Mononuclear cell (primary cell): ENCODE data around the gene BRF1. TPM values are rescaled to one million over a fixed set of nuclear protein-coding genes. Genes with fewer than 3 reads are reported as not detected.

Experiments used
- H3K27me3 ChIP-seq: 2 replicates; pipeline ENCODE4 v1.6.0; 2011; ENCODE audit warnings: low read length, control low read depth; ENCODE audit not compliant: insufficient read depth
- H3K4me1 ChIP-seq: 2 replicates; pipeline ENCODE4 v1.5.1; 2011; ENCODE audit warnings: mild to moderate bottlenecking, low read length, control low read depth; ENCODE audit not compliant: insufficient read depth
- H3K4me3 ChIP-seq: 2 replicates; pipeline ENCODE4 v1.5.1; 2011; ENCODE audit warnings: mild to moderate bottlenecking, low read length, moderate library complexity
- H3K9me3 ChIP-seq: 2 replicates; pipeline ENCODE4 v1.5.1; 2011; ENCODE audit warnings: low read depth, mild to moderate bottlenecking, control low read depth, low read length
- total RNA-seq: library from RNA; depleted of rRNA; stranded (reverse); fragments of >200 nt; gene quantifications from one replicate; pipeline ENCODE4 v1.2.3, GENCODE V29; 2012

The BRF1 gene
- total RNA-seq, 1 donor: 39.7 TPM

DNA sequence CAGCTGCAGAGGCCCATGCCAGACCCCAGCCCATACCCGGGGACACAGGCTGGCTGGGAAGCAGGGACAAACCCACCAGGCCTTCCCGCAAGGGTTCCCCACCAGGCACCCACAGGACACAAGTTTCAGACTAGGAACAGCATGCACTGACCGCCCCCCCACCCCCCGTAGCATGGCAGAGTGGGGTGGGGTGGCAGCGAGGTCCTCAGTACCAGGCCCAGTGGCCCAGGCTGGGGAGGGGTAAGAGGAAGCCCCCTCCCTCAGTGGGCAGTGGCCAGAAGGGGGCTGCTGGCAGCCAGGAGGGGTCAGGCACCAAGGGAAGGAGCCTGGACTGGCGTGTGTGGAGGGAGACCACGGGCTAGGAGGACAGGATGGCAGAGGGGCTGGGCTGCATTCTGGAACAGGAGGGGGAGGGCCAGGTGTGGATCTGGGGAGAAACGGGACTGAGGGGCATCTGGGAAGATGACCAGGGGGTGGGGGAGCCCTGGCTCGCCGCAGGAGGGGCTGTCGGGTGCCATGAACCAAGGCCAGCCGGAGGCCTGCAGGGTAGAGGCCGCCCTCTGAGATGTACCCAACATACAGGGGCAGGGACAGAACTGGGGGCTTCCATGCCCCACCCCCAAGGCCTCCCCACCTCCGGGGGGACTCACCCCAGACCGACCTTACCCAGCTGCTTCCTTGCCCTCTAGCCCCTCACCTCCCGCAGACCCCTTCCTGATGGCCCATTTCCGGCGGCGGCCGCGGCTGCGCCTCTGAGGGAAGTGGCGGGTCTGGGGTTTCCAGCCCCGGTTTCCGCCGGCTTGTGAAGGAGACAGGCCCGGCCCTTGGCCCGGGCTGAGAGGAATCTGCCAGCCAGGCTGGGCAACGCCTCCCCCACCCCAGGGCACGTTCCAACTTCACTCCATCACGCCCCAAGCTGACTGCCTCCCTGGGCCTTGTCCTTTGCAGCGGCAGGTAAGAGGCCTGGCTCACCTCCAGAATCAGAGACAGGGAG lies 126.6 kb downstream of the BRF1 start:
- Histone ChIP-seq H3K9me3 (no peaks in the 10 kb centered on the region), H3K4me1 (peaks cover 22% of the 10 kb centered on the region)

DNA sequence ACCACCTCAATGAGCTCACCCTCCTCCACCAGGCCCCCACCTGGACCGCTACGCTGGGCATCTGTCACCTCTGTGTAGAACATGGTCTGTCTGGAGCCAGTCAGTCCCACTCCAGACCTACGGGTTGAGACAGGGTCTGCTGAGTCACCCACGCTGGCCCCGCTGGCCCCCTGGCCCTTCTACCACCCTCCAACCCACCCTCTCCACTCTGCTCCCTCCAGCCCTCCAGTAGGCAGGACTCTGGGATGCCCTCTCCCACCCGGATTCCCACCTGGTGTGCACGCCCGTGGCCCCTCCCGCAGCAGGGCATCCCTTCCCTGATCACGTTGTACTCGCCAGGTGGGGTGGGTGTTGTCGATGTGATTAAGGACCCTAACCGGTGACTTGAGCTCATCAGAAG lies 127.7 kb downstream of the BRF1 start:
- peaks cover 15% of the 10 kb centered on the region for H3K27me3 ChIP-seq
- H3K4me1 ChIP-seq: peaks cover 22% of the 10 kb centered on the region
- H3K9me3 ChIP-seq: no peaks in the 10 kb centered on the region
- H3K4me3 ChIP-seq: no peak overlapping the region

More for the DNA sequence above, 126.6 kb downstream of the BRF1 start:
- Histone ChIP-seq H3K4me3 (no peak overlapping the region), H3K27me3 (peaks cover 15% of the 10 kb centered on the region)

DNA sequence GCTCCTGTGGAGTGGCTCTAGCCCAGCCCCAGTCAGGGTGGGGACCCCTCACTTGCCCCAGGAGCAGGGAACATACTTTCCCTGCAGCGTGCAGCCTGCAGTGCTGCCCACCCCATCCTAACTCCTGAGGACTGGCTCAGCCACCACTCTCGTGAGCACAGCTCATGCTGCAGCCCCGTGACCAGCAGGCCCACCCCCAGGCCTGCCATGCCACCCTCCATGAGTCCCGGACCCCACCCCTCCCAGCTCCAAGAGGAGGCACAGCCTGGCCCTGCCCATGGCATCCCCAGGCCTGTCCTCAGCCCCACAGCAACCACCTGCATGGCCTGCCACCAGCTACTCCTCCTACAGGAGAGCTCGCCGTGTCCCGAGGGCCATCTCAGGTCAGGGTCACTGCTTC lies 128.3 kb downstream of the BRF1 start:
- Histone ChIP-seq H3K27me3 (peaks cover 15% of the 10 kb centered on the region), H3K9me3 (no peaks in the 10 kb centered on the region), H3K4me3 (no peak overlapping the region), H3K4me1 (peaks cover 22% of the 10 kb centered on the region)

DNA sequence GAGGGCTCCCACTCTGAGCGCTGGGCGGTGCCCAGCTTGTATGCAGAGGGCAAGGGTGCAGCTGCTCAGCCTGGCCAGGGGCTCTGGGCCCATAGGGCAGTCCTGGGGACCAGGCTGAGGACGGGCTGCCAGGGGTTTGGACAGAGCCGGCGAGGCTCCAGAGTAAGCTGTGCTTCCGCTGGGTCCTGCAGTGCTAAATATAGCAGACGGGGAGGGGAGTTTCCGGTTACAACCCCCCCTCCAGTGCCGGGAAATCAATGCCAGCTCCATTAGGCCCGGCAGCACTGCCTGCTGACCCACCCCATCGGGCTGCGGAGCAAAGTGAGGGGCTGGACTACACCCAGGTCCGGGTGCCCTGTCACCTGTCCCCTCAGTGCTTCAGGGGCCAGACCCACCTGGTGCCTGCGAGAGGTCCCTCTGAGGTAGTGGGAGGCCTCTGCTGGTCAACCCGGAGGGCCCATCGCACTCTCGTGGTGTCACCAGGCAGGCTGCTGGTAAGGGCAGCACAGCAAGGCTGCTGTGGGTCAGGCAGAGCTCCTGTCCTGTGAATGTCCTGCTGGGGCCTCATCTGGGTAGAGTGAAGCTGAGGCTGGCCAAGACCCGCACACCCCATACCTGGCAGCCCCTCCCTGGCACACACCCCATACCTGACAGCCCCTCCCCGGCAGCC lies 129.7 kb downstream of the BRF1 start:
- peaks cover 19% of the 10 kb centered on the region for H3K4me1 ChIP-seq
- H3K4me3 ChIP-seq: no peak overlapping the region

DNA sequence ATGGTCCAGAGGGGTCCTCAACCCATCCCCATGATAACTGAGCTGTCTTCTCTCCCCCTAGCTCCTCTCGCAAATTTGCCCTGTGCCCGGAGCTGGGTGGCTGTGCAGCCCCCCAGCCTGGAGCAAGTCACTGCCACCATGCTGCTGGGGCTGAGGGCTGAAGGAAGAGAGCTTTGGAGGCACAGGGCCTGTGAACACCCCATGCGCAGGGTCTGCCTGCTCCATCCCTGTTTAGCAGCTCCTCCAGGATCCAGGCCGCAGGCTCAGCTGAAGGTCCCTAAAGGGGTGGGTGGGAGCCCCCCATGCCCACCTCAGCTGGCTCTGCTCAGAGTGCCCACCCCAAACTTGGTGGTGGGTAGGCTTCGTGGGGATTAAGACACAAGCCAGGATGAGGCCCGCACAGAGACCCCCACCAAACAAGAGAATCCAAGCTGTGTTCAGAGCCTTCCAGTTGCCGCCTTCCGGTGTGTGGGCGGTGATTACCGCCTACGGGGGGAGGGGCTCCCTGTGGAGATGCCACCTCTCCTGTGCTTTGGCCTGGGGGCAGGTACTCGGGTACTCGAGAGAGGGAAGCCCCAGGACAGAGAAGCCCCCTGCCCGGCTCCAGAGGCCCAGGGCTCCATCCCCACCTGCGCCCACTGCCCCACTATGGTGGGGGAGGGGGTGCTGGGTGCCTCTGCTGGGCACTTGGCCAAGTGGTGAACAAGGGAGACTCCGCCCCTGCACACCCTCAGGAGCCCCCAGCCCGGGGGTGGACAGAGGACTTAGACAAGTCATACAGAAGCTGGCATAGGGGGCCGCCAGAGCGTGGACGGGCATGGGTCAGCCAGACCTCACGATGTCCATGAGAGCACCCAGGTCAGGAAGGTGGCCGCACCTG lies 130.8 kb downstream of the BRF1 start:
- peaks cover 12% of the 10 kb centered on the region for H3K4me1 ChIP-seq
- no peaks in the 10 kb centered on the region for H3K9me3 ChIP-seq
- H3K4me3 ChIP-seq: no peak overlapping the region
- H3K27me3 ChIP-seq: peaks cover 15% of the 10 kb centered on the region

More for the DNA sequence above, 129.7 kb downstream of the BRF1 start:
- Histone ChIP-seq H3K9me3 (no peaks in the 10 kb centered on the region), H3K27me3 (peaks cover 15% of the 10 kb centered on the region)

DNA sequence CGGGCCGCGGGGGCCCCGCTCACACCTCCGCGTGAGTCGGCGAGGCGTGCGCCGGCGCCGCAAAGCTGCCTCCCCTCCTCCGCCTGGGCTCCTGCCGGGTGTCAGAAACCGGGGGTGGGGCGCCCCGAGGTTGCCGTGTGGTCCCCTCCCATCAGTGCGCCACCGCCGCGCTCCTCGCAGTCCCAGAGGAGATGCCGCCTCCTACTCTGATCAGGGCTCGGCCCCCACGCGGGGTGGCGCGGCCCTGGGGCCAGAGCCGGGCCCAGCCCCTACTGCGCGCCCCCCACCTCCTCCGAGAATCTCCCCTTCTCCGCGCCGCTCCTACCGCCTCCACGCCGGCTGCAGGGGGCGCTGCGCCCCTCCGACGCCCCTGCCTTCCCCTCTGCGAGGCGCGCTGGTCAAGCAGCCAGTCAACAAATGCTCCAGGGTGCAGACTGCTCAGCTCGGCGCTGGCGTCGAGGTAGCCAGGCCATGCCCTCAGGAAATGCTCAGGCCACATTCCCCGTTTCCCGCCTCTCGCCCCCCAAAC lies 131.8 kb downstream of the BRF1 start:
- no peaks in the 10 kb centered on the region for H3K9me3 ChIP-seq
- H3K4me3 ChIP-seq: no peak overlapping the region
- peaks cover 15% of the 10 kb centered on the region for H3K27me3 ChIP-seq
- H3K4me1 ChIP-seq: peaks cover 2% of the 10 kb centered on the region

DNA sequence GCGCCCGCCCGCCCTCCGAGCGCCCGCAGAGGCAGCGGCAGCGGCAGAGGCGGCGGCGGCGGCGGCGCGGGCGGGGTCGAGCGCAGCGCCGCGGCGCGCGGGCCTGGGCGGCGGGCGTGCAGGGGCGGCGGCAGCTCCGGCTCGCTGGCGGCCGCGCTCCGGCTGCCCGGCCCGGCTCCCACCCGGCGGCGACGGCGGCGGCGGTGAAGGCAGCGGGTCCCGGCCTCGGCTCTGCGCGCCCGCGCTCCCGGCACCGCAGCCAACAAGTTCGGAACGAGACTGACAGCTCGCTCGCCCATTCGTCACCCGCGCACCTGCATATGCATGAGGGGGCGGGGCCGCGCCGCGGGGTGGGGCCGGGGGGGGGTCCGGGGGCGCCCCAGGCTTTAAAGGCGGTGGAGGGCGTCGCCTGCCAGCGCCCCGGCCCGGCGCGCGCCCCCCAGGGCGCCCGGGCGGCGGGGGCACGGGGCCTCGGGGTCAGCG lies 132.3 kb downstream of the BRF1 start, which contains the start of gene JAG2:
Gene JAG2, minus strand, starts transcription at position 281 of the 483 bp plus-strand sequence. CDS start 356 bp downstream, outside the sequence.
- Histone ChIP-seq H3K4me3 (no peak within 1 kb of the TSS), H3K4me1 (no peaks in the 10 kb centered on the region), H3K9me3 (no peaks in the 10 kb centered on the region), H3K27me3 (peaks cover 15% of the 10 kb centered on the region)

DNA sequence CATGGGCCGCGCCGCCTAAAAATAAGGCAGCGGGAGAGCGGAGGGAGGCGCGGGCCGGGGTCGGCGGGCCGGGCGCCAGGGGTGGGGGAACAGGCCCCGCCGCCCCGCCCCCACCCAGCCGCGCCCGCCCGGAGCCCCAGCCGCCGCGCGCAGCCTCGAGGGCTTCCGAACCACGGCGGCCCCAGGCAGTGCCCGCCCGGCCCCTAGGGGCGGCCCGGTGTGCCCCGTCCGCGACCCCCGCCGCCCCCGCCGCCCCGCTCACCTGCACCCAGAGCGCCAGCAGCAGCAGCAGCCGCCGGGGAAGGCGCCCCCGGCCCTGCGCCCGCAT lies 132.7 kb downstream of the BRF1 start:
- H3K4me3 ChIP-seq: no peak overlapping the region
- no peaks in the 10 kb centered on the region for H3K4me1 ChIP-seq
- H3K27me3 ChIP-seq: peaks cover 15% of the 10 kb centered on the region

DNA sequence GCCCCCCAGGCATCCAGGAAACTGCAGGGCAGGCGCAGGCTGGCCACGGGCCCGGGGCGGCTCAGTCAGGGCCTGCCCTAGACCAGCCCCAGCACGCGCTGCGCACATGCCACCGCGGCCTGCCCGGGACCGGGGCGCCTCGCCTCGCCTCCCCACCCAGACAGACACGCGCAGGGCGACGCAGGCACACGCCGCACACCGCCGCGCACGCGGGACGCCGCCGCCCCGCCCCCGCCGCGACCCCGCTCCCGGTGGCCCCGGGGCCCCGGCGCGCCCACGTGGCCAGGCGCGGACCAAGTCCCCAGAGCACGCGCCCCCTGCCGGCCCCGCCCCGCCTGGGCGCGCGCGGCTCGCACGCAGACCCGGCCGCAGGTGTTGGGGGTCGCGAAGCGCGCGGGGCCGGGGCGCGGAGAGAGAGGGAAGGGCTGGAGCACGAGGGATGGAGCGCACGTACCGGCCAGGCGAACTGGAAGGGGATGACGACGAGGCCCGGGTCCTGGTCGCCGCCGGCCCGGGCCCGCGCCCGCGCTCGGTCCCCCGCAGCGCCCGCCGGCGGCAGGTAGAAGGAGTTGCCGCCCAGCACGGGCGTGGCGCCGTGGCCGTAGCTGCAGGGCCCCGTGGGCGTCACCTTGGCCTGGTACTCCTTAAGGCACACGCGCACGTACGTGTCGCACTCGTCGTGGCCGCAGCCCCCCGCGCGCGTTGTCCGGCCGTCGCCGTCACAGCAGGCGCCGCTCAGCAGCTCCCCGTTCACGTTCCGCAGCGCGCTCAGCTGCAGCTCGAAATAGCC lies 133.3 kb downstream of the BRF1 start:
- H3K9me3 ChIP-seq: no peaks in the 10 kb centered on the region
- no peak overlapping the region for H3K4me3 ChIP-seq
- peaks cover 15% of the 10 kb centered on the region for H3K27me3 ChIP-seq

More for the DNA sequence above, 132.7 kb downstream of the BRF1 start:
- H3K9me3 ChIP-seq: no peaks in the 10 kb centered on the region

DNA sequence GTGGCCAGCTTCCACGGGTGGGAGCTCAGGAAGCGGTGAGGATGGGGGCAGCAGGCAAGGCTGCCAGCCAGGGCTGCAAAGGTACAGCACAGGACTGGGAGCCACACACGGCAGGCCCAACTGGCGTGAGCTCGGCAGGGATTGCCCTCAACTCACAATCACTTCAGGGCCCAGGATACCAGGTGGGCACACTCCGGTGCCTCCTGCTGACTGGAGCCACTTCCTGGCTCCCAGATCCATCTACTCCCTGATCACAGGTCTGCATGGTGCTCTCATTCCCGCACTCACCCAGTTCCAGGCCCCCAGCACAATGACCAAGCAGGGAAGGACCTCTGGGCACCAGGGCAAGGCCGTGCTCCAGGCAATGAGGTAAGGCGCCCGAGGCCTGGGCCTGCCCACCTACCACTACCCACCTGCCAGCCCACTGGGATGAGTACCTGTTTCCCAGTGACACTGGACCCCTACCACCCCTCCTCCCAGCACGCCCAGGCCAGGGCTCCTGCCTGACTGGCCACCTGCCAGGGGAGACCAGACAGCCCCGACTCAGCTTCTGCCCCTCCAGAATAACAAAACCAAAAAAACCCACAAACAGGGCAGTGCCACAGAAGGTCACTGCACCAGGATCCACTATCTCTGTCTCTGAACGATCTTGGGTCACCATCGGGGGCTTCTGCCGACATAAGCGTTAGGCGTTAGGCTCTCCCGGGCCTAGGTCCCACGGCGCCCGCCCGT lies 134.1 kb downstream of the BRF1 start:
- Histone ChIP-seq H3K27me3 (peaks cover 15% of the 10 kb centered on the region), H3K4me1 (no peaks in the 10 kb centered on the region), H3K9me3 (no peaks in the 10 kb centered on the region), H3K4me3 (no peak overlapping the region)

More for the DNA sequence above, 133.3 kb downstream of the BRF1 start:
- no peaks in the 10 kb centered on the region for H3K4me1 ChIP-seq

DNA sequence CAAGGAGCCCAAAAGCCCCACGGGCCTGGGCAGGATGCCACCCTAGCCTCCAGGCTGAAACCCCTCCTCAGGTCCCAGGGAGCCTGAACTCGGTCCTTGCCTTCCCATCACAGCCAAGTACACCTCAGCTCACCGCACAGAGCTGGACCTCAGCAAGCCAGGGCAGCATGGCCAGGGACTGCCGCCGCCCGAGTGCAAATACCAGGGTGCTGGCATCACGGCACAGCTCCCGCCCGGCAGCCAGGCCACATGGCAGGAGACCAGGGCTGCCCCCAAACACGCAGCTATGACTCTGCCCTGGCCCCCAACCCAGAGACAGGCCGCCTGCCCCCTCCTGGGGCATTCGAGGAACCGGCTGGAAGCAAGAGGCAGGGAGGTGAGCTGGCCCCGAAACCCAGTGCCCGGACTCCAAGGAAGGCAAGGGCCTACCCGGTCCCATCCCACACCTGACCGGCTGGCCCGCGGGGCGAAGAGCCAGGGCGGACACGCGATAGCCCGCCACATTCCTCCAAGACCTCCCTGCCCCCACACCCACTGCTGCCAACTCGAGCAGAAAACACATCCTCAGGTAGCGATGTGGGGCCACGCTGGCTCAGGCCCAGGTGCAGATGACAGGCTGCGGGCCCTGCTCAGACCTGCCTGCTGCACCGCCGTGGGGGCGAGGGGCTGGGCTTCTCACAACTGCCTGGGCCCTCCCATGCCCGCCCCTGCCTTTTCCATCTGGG lies 134.9 kb downstream of the BRF1 start:
- H3K27me3 ChIP-seq: peaks cover 13% of the 10 kb centered on the region
- H3K4me3 ChIP-seq: no peak overlapping the region
- H3K9me3 ChIP-seq: no peaks in the 10 kb centered on the region
- no peaks in the 10 kb centered on the region for H3K4me1 ChIP-seq

DNA sequence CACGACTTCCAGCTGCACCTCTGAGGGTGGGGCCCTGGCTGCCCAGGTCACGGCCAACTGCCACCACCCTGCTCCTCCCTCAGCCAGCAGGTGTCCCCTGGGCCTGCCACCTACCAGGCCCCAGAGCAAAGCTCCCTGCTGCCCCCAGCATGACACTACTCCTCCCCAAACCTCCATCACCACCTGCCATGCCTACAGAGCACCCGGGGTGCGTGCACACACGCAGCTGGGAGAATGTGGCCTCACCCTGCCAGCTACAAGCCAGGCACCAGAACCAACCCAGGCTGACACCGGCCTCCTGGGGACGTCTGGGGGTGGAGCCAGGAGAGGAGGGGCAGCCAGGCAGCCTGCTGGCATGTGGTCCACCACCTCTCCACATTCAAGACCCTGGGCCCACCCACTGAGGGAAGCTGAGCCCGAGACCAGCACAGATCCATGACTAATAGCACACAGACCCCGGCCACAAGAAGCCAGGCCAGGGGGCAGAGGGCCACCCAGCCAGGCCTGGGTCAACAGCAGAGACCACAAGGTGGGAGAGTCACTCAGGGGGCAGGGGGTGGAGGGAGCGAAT lies 135.6 kb downstream of the BRF1 start:
- Histone ChIP-seq H3K9me3 (no peaks in the 10 kb centered on the region), H3K4me3 (no peak overlapping the region), H3K4me1 (no peaks in the 10 kb centered on the region), H3K27me3 (peaks cover 7% of the 10 kb centered on the region)
